B cell (primary cell): ENCODE results near the gene SEC24D. TPM values are rescaled to one million over a fixed set of nuclear protein-coding genes. Genes with fewer than 3 reads are reported as not detected.

ENCODE experiments used
- ATAC-seq: fragments of 200-7000 bp; cut with Tn5 transposase; one replicate; pipeline ENCODE4 v1.10.0; 2021; ENCODE audit warnings: low read depth, mild to moderate bottlenecking, moderate number of reproducible peaks, moderate library complexity
- CTCF ChIA-PET: fragments of 350-600 bp; sonication (Branson Sonifier 250); formaldehyde crosslinking; loops from one replicate; lab custom pipeline; 2021; ENCODE audit warnings: antibody characterized with exemption, inconsistent platforms; lab: Charles Lee
- POLR2A ChIA-PET: fragments of 350-600 bp; sonication (Branson Sonifier 250); formaldehyde crosslinking; loops from one replicate; lab custom pipeline; 2021; ENCODE audit warnings: antibody characterized with exemption; lab: Charles Lee
- DNase-seq: peaks from one replicate; pipeline ENCODE4 v3.0.0; 2013
- H2AFZ ChIP-seq: 2 replicates; pipeline ENCODE4 v1.6.1; 2012; ENCODE audit warnings: mild to moderate bottlenecking, low read depth, low read length; ENCODE audit not compliant: insufficient read depth, poor library complexity, severe bottlenecking
- H3K27ac ChIP-seq, 2 donors: 1 replicate in 1 of 2; 2 replicates in 1 of 2; pipeline ENCODE4 v1.5.1; 2012 to 2013; ENCODE audit warnings: low read length in 2 of 2, mild to moderate bottlenecking in 2 of 2, moderate library complexity in 1 of 2
- H3K27me3 ChIP-seq, 4 experiments: fragments of 200-600 bp in 1 of 4; sonication (generic) in 1 of 4; replicated peaks in 1 of 4; 1 replicate in 2 of 4; 2 replicates in 2 of 4; pipeline versions ENCODE4 v1.6.1 to v1.7.0; 2013 to 2016; ENCODE audit warnings: low read length in 3 of 4, mild to moderate bottlenecking in 2 of 4, mixed read lengths in 1 of 4, moderate library complexity in 1 of 4; ENCODE audit not compliant: insufficient read depth in 4 of 4, control insufficient read depth in 3 of 4; ENCODE audit errors: control extremely low read depth in 1 of 4
- H3K36me3 ChIP-seq, 2 experiments: replicated peaks in 1 of 2; 1 replicate in 1 of 2; 2 replicates in 1 of 2; pipeline versions ENCODE4 v1.6.1 to v1.7.1; 2013; ENCODE audit warnings: low read length in 1 of 2; ENCODE audit not compliant: insufficient read depth in 2 of 2, control insufficient read depth in 1 of 2; ENCODE audit errors: control extremely low read depth in 1 of 2, extremely low read depth in 1 of 2
- H3K4me1 ChIP-seq, 2 donors: fragments of 200-600 bp in 1 of 2; sonication (generic) in 1 of 2; 1 replicate in 1 of 2; 2 replicates in 1 of 2; pipeline versions ENCODE4 v1.5.1 to v1.6.1; 2013 to 2017; ENCODE audit warnings: low read length in 2 of 2; ENCODE audit not compliant: control insufficient read depth in 2 of 2, insufficient read depth in 2 of 2
- H3K4me2 ChIP-seq: replicated peaks from 2 replicates; pipeline ENCODE3; 2012; ENCODE audit warnings: mild to moderate bottlenecking, low read depth, low read length; ENCODE audit not compliant: poor library complexity, severe bottlenecking
- H3K4me3 ChIP-seq, 5 experiments: fragments of 200-600 bp in 1 of 5; sonication (generic) in 1 of 5; 1 replicate in 3 of 5; 2 replicates in 2 of 5; pipeline versions ENCODE4 v1.5.1 to v1.7.0; 2011 to 2016; ENCODE audit warnings: low read length in 4 of 5, mild to moderate bottlenecking in 4 of 5, low read depth in 2 of 5, control low read depth in 1 of 5, moderate library complexity in 1 of 5; ENCODE audit not compliant: insufficient read depth in 1 of 5; ENCODE audit errors: control extremely low read depth in 1 of 5, extremely low read depth in 1 of 5
- H3K79me2 ChIP-seq: fragments of 200-600 bp; sonication (generic); one replicate; pipeline ENCODE4 v1.6.0; 2016; ENCODE audit warnings: low read length; ENCODE audit not compliant: control insufficient read depth, insufficient read depth
- H3K9ac ChIP-seq: fragments of 200-600 bp; sonication (generic); 2 replicates; pipeline ENCODE4 v1.6.1; 2017; ENCODE audit warnings: mild to moderate bottlenecking, low read length, moderate library complexity
- H3K9me3 ChIP-seq, 3 donors: one replicate each; pipeline versions ENCODE4 v1.6.1 to v1.7.1; 2013; ENCODE audit warnings: low read length in 2 of 3; ENCODE audit not compliant: control insufficient read depth in 2 of 3, insufficient read depth in 1 of 3; ENCODE audit errors: control extremely low read depth in 1 of 3
- H4K20me1 ChIP-seq: 2 replicates; pipeline ENCODE4 v1.6.0; 2012; ENCODE audit warnings: mild to moderate bottlenecking, low read length; ENCODE audit not compliant: insufficient read depth, control insufficient read depth, poor library complexity, severe bottlenecking
- H3K27ac Mint-ChIP-seq: one replicate; pipeline ENCODE4 v1.8.0; 2021; ENCODE audit warnings: mixed read lengths
- H3K27me3 Mint-ChIP-seq: one replicate; pipeline ENCODE4 v1.8.0; 2021; ENCODE audit warnings: mixed read lengths
- H3K4me1 Mint-ChIP-seq: one replicate; pipeline ENCODE4 v1.8.0; 2021; ENCODE audit warnings: mixed read lengths
- H3K4me3 Mint-ChIP-seq: one replicate; pipeline ENCODE4 v1.8.0; 2021; ENCODE audit warnings: mixed read lengths
- H3K9me3 Mint-ChIP-seq: one replicate; pipeline ENCODE4 v1.8.0; 2022; ENCODE audit warnings: mixed read lengths; ENCODE audit not compliant: insufficient read depth
- EZH2 ChIP-seq: IDR thresholded peaks from 2 replicates; pipeline ENCODE4 v1.6.1; 2012; ENCODE audit warnings: borderline replicate concordance, low read depth, mild to moderate bottlenecking, moderate library complexity, low read length; ENCODE audit not compliant: insufficient read depth, poor library complexity, severe bottlenecking
- WGBS: methylation state at CpG from one replicate; pipeline ENCODE4 v1.1.5; 2013; ENCODE audit warnings: missing lambda C conversion rate; ENCODE audit not compliant: insufficient coverage; 5-methylcytosine and 5-hydroxymethylcytosine counted together
- intact Hi-C: fragments of 100-400 bp; cut with micrococcal nuclease; formaldehyde crosslinking; loops from one replicate; pipeline ENCODE4 v1.10.0; 2022
- polyA plus RNA-seq: library from polyadenylated mRNA; depleted of rRNA; stranded (reverse); fragments of >200 nt; gene quantifications from 2 replicates; pipeline ENCODE4 v1.2.3, GENCODE V29; 2012
- total RNA-seq, 2 donors: library from RNA; stranded (reverse); fragments of 120-200 nt in 1 of 2; gene quantifications; 1 replicate in 1 of 2; 2 replicates in 1 of 2; pipeline versions ENCODE4 v1.2.3 to v1.2.4, GENCODE V29; 2013 to 2022
- TF ChIP-seq, protein P1 (sequence below): fragments of 200-600 bp; IDR thresholded peaks from one replicate; pipeline ENCODE4 v1.8.0; 2022; ENCODE audit warnings: antibody characterized with exemption, mild to moderate bottlenecking

SEC24D gene
- total and polyA plus RNA-seq, 2 donors (not counting 1 experiment from before 2014, with no cell fraction given) = 7.1 to 15.8 TPM

DNA sequence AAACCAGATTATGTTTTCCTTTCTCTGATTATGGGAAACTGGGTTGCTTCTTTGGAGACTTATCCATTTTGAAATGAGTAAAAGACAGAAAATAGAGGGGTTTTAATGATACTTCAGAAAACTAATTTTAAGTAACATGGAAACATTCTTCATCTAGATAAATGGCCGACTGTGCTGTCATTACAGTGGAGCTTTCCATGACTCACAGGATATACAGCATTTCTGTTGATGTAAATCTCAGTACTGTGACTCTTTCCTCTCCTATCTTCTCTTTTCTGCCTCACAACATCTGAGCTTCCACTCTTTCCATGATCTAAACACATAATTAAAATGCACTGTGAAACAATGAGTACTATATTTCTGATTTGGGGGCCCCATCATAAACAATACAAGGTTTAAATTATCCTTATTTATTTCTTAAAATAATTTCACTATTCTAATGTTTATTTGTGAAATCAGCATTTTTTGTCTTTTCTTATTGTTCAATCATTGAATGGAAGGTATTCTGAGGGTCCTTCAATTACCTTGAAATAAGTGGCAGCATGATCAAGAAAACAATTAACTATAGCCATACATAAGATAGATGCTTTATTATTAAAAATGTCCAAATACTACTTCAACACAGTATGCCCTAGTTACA lies 19.3 kb downstream of the SEC24D start:
- Mint-ChIP-seq H3K9me3 (no peaks in the 10 kb centered on the region), H3K4me3 (no peak overlapping the region), H3K27ac (no peak overlapping the region), H3K4me1 (no peaks in the 10 kb centered on the region), H3K27me3 (no peaks in the 10 kb centered on the region)
- TF ChIP-seq EZH2 = no peak
- TF ChIP-seq, protein P1, sequence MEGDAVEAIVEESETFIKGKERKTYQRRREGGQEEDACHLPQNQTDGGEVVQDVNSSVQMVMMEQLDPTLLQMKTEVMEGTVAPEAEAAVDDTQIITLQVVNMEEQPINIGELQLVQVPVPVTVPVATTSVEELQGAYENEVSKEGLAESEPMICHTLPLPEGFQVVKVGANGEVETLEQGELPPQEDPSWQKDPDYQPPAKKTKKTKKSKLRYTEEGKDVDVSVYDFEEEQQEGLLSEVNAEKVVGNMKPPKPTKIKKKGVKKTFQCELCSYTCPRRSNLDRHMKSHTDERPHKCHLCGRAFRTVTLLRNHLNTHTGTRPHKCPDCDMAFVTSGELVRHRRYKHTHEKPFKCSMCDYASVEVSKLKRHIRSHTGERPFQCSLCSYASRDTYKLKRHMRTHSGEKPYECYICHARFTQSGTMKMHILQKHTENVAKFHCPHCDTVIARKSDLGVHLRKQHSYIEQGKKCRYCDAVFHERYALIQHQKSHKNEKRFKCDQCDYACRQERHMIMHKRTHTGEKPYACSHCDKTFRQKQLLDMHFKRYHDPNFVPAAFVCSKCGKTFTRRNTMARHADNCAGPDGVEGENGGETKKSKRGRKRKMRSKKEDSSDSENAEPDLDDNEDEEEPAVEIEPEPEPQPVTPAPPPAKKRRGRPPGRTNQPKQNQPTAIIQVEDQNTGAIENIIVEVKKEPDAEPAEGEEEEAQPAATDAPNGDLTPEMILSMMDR = no peak
- Histone ChIP-seq H3K79me2 (no peaks in the 10 kb centered on the region), H3K36me3 (peaks cover 6 to 42% of the 10 kb centered on the region in 2 experiments), H3K4me1 (no peaks in the 10 kb centered on the region), H3K27me3 (no peaks in the 10 kb centered on the region), H4K20me1 (no peaks in the 10 kb centered on the region), H3K27ac (no peak overlapping the region), H3K4me2 (no peak overlapping the region), H3K4me3 (no peak overlapping the region), H3K9ac (no peak overlapping the region), H3K9me3 (no peaks in the 10 kb centered on the region), H2AFZ (no peak overlapping the region)
- intact Hi-C loops = no loop called here
- CTCF ChIA-PET = interaction anchor here (0.8 to 1.4 kb wide), 2 partner anchors 45 to 75 kb away, joined by 3 read pairs; no protein-coding TSS in a partner anchor
- DNase-seq (no peak), ATAC-seq (no peak)
- WGBS = 100% methylated on average over 1 of the region's 1 CpG
- POLR2A ChIA-PET = no interaction called here

DNA sequence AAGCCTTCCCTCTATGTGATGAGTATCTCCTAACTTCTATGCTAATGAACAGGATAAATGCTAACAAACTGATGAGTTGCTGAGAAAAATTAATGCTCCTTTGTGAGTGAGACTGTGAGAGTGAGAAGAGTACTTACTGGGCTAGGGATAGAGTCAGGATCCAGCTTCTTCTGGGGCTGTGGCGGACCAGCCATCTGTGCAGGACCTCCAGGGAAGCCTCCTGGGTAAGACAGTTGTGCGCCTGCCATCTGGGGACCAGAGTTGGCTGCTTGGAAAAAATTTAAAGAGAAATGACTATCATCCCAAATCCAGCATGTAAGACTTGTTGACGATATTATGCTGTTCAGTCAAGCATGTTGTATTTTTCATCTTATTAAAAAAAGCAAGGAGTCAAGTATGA lies 21.0 kb downstream of the SEC24D start:
- TF ChIP-seq, protein P1 = no peak
- no peak for TF ChIP-seq EZH2
- H3K9ac ChIP-seq = no peak overlapping the region
- no peak overlapping the region for H3K27ac ChIP-seq
- no peaks in the 10 kb centered on the region for H3K27me3 ChIP-seq
- H3K4me1 ChIP-seq = no peaks in the 10 kb centered on the region
- no peak for ATAC-seq
- H3K4me2 ChIP-seq = no peak overlapping the region
- no peak for DNase-seq
- no peaks in the 10 kb centered on the region for H3K9me3 ChIP-seq
- H3K79me2 ChIP-seq = no peaks in the 10 kb centered on the region
- Mint-ChIP-seq H3K4me1 (no peaks in the 10 kb centered on the region), H3K9me3 (no peaks in the 10 kb centered on the region), H3K27me3 (no peaks in the 10 kb centered on the region), H3K4me3 (no peak overlapping the region), H3K27ac (no peak overlapping the region)
- no peak overlapping the region for H3K4me3 ChIP-seq
- H3K36me3 ChIP-seq = peaks cover 6 to 44% of the 10 kb centered on the region in 2 experiments
- H4K20me1 ChIP-seq = no peaks in the 10 kb centered on the region
- 96% methylated on average over 2 of the region's 3 CpGs for WGBS
- no peak overlapping the region for H2AFZ ChIP-seq
- POLR2A ChIA-PET = no interaction called here
- intact Hi-C loops = no loop called here
- CTCF ChIA-PET = no interaction called here
